Measurements from ENCODE around the gene ATP2B1.

GRCh38 chr12:89593873-89594272 lies 114.8 kb downstream of the ATP2B1 start:
- TF ChIP-seq POLR2A (IDR thresholded peaks at IDR 0.05; ENCODE audit: low read depth, low read length) (no peak), POLR2AphosphoS5 (IDR thresholded peaks at IDR 0.05; ENCODE audit: low read depth, low read length) (no peak), TAF1 (IDR thresholded peaks at IDR 0.05; ENCODE audit: low read depth, low read length) (no peak)

All from GM12891 (cell line).